Ramos (cell line): ENCODE measurements around the gene RUSF1.

ENCODE experiments used
- in situ Hi-C: fragments of 300-500 bp; cut with MboI; formaldehyde crosslinking; loops from one replicate; pipeline ENCODE4 v1.14.3; 2022; ENCODE audit warnings: low sequenced_read_pairs; ENCODE audit not compliant: unreplicated experiment

RUSF1 gene

DNA sequence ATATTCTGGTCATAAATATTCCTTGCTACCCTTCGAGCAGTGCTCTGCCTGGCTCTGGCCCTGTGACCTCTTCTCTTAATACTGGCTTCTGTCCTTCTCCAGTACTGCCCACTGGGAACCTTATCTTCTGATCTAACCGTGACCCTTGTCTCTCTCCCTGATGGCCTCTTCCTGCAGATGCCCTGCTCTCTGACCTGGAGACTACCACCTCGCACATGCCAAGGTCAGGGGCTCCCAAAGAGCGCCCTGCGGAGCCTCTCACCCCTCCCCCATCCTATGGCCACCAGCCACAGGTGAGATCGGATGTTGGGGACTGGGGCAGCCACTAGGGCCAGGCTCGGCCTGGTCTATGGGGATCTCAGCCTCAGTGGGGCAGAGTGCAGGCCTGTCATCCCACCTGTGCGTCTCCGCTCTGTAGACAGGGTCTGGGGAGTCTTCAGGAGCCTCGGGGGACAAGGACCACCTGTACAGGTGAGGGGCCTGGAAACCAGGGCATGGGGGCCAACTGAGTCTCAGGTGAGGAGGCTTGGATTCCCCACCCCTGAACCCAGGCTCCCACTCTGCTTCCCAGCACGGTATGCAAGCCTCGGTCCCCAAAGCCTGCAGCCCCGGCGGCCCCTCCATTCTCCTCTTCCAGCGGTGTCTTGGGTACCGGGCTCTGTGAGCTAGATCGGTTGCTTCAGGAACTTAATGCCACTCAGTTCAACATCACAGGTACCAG lies 34.8 kb downstream of the RUSF1 start:
- in situ Hi-C loops: no loop called here

- in situ Hi-C loops: no loop called here
Observed at GRCh38 chr16:31472709-31473203, 35.4 kb downstream of the RUSF1 start.

GRCh38 chr16:31471875-31472708 lies 36.1 kb downstream of the RUSF1 start, which contains the start of gene TGFB1I1:
TGFB1I1 (plus strand) TSS chr16:31472152; CDS start chr16:31472189, 37 bp downstream.
- in situ Hi-C loops: no loop called here

DNA sequence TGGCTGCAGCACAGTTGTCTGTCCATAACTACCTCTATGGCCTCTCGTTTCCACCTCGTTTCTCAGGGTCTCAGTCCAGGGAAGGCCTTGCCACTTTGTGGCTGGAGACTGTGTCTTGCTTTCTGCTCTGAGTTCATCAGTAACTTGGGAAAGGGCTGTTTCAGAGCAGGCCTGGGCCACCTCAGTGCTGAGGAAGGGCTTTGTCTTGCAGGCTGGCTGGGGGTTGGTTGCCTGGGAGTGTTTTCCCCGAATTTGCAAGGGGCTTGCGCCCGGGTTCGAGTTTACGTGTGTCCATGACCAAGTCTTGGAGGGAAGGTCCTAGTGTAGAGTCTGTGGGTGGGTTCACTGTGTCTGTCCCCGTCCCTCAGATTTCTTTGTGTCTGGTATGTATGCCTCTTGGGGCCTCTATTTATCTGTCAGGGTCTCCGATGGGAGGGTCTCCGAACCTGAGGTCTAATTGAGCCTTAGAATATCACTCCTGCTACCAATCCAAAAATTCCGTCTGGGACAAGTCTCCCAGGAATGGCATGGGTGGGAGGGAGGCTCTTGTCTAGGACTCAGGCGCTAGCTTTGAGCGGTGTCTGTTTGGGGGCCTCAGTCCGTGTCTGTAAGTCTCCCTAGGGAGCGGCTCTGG lies 36.8 kb downstream of the RUSF1 start:
- in situ Hi-C loops: no loop called here

- in situ Hi-C loops: no loop called here
Observed at GRCh38 chr16:31470615-31471014, 37.6 kb downstream of the RUSF1 start.

DNA sequence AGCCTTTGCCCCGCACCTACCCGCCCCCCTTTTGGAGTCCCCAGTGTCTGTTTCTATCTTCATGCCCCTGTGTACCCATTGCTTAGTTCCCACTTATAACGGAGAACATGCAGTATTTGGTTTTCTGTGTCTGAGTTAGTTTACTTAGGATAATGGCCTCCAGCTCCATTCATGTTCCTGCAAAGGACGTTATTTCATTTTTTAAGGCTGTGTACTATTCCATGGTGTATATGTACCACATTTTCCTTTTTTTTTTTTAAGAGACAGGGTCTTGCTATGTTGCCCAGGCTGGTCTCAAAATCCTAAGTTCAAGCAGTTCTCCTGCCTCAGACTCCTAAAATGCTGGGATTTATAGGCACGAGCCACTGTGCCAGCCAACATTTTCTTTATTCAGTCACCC lies 40.3 kb downstream of the RUSF1 start:
- in situ Hi-C loops: no loop called here

DNA sequence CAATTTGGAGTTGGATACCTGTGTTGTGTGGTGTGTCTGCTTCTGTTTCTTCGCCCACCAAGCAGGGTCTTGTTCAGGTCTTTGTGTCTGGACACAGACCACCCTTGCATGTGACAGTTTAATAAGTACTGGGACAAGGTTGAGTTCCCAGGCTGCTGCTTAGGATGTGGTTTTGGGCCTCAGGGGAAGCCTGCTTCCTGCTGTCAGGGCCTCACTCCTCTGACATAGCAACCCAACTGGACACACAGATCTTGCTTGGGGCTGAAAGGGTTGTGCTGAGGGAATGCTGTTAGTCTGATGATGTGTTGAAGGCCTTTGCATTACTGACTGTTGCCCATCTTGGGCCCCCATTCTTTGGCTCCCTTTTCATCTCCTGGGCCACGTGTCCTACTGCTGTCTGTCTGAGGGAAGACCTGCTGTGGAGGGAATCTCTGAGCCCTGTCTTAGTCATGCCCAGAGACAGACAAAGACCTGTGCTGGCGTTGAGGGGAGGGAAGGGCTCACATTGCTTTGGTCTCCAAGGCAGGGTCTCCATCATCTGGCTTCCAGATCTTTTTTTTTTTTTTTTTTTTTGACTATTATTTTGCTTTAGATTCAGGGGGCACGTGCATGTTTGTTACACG lies 40.9 kb downstream of the RUSF1 start:
- in situ Hi-C loops: no loop called here

- in situ Hi-C loops: no loop called here
Observed at GRCh38 chr16:31466381-31466841, 41.8 kb downstream of the RUSF1 start.

DNA sequence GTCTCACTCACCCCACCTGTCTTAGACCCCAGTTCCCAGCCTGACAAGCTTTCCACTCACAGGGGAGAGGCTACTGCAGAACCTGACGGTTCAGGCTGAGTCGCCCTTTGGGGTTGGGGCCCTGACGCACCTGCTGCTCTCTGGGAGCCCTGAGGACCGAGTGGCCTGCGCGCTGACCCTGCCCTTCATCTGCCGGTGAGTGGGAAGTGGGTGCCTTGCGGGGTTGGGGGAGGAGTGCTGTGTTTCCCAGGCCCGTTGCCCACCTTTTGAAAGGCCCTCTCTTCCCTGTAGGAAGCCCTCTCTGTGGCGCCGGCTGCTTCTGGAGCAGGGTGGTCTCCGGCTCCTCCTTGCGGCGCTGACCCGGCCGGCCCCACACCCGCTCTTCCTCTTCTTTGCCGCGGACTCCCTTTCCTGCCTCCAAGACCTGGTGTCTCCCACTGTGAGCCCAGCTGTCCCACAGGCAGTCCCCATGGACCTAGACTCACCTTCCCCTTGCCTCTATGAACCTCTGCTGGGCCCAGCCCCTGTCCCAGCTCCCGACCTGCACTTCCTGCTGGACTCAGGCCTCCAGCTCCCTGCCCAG lies 42.3 kb downstream of the RUSF1 start:
- in situ Hi-C loops: no loop called here

GRCh38 chr16:31464781-31465260 lies 43.4 kb downstream of the RUSF1 start:
- in situ Hi-C loops: no loop called here

- in situ Hi-C loops: no loop called here
Observed at GRCh38 chr16:31464348-31464769, 43.8 kb downstream of the RUSF1 start.

- in situ Hi-C loops: no loop called here
Observed at GRCh38 chr16:31461921-31462804, 46.0 kb downstream of the RUSF1 start.

GRCh38 chr16:31461201-31461920 lies 46.8 kb downstream of the RUSF1 start:
- in situ Hi-C loops: no loop called here

GRCh38 chr16:31460582-31461002 lies 47.6 kb downstream of the RUSF1 start:
- in situ Hi-C loops: no loop called here

DNA sequence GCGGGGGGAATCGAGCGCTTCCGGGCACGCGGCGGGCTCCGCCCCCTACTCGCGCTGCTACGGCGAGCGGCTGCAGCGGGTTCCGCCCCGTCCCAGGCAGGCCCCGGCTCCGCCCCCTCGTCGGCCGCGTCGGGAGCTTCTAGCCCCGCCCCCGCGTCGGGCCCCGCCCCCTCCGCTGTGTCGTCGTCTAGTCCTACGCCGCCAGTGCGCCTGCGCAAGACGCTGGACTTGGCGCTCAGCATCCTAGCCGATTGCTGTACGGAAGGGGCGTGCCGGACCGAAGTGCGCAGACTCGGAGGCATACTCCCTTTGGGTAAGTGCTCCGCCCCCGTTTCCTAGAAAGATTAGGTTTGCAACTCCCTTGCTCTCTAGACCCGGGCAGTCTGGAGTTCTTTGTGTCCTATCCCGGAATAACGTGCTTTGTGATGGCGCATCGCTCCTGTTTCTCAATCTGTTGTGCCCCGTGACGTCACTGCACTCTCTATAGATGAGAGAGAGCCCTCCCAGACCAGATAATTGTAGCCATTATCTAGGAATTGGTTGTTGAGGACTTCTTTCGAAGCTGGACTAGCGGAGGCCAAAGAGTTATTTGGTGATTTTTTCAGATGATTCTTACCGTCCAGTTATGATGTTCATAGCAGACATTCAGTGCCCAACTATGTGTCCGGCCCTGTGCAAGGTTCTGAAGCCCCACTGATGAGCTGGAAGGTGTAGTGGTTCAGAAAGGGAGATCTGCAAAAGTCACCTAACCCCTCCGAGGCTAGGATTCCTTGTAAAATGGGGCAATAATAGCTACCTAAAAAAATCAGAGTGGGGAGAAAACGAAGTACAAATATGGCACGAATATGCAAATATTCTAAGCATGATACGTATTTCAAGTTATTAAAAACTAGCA lies 48.3 kb downstream of the RUSF1 start:
- in situ Hi-C loops: loop anchor here (10.0 kb wide), 1 partner anchor 415 kb away; the partner anchor contains the start of gene ZNF267

DNA sequence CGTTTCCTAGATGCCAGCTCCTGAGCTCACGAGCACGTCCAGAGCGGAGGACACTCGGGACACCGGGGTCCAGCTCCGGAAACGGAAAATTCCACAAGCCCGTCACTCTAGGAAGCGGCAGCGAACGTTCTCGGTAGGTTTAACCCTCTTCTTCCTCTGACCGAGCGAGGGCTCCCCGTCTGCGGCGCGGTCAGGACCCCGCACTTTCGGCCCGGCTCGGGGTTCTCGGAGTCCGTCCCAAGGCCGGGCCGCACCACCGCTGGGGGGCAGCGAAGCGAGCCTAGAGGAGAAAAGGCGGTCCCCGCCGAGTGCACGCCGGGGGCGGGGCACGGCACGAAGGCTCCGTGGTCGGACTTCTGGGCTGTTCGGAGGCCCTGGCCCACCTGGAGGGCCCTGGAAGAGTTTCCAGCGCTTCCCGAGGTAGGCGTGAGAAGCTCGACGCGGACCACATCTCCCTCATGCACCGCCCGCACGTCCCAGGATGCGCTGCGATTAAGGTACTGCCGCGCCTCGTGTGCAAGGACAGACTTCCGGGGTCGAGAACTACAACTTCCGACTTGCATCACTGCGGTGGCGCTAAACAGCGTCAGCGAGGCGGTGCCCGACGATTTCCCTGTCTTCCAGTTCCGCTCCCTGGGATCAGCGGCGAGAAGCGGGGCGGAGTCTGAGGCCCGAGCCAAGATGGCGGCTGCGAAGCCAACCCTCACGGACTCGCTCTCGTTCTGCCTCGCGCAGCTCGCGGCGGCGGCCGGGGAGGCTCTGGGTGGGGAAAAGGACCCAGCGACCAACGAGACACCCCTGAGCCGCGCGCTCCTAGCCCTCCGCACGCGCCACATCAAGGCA lies 49.1 kb downstream of the RUSF1 start, which contains the start of gene ARMC5:
Gene ARMC5, plus strand, starts transcription at position 658 of the 843 bp plus-strand sequence. Its CDS starts 24 bp downstream, at position 682.
- in situ Hi-C loops: loop anchor here (10.0 kb wide), 1 partner anchor 416 kb away; the partner anchor contains the start of gene ZNF267
